Trophoblast cell (in vitro differentiated cells and primary cell): ENCODE data around the gene IPCEF1.

ENCODE experiments used
- DNase-seq, 2 donors: peaks; one replicate each; pipeline ENCODE4 v3.0.0-alpha.2; 2016
- H2AFZ ChIP-seq: 2 replicates; pipeline ENCODE4 v1.6.1; 2013; ENCODE audit warnings: low read length, moderate library complexity, mild to moderate bottlenecking; ENCODE audit not compliant: insufficient read depth, poor library complexity
- H2AK5ac ChIP-seq: 2 replicates; pipeline ENCODE4 v1.6.1; 2013; ENCODE audit warnings: mild to moderate bottlenecking, low read length
- H2BK120ac ChIP-seq: 2 replicates; pipeline ENCODE4 v1.6.1; 2013; ENCODE audit warnings: low read length, mild to moderate bottlenecking, moderate library complexity; ENCODE audit not compliant: insufficient read depth, poor library complexity
- H2BK12ac ChIP-seq: 2 replicates; pipeline ENCODE4 v1.6.1; 2013; ENCODE audit warnings: mild to moderate bottlenecking, low read length, moderate library complexity
- H2BK5ac ChIP-seq: 2 replicates; pipeline ENCODE4 v1.6.1; 2013; ENCODE audit warnings: low read length, low read depth, moderate library complexity, mild to moderate bottlenecking; ENCODE audit not compliant: poor library complexity
- H3K14ac ChIP-seq: 2 replicates; pipeline ENCODE4 v1.6.1; 2013; ENCODE audit warnings: mild to moderate bottlenecking, low read length
- H3K18ac ChIP-seq: 2 replicates; pipeline ENCODE4 v1.6.1; 2013; ENCODE audit warnings: mild to moderate bottlenecking, low read length
- H3K23ac ChIP-seq: 2 replicates; pipeline ENCODE4 v1.6.1; 2013; ENCODE audit warnings: low read length
- H3K27ac ChIP-seq: 2 replicates; pipeline ENCODE4 v1.5.1; 2013; ENCODE audit warnings: low read depth, mild to moderate bottlenecking, inconsistent platforms, low read length, moderate library complexity
- H3K27me3 ChIP-seq: 2 replicates; pipeline ENCODE4 v1.6.1; 2013; ENCODE audit warnings: inconsistent platforms, mild to moderate bottlenecking, low read length, moderate library complexity; ENCODE audit not compliant: insufficient read depth
- H3K36me3 ChIP-seq, 2 experiments: 1 replicate in 1 of 2; 2 replicates in 1 of 2; pipeline ENCODE4 v1.6.1; 2013; ENCODE audit warnings: low read length in 2 of 2, mild to moderate bottlenecking in 2 of 2, moderate library complexity in 1 of 2; ENCODE audit not compliant: insufficient read depth in 2 of 2, control insufficient read depth in 1 of 2
- H3K4ac ChIP-seq: 2 replicates; pipeline ENCODE4 v1.6.1; 2013; ENCODE audit warnings: low read depth, mild to moderate bottlenecking, low read length, moderate library complexity
- H3K4me1 ChIP-seq, 2 experiments: 1 replicate in 1 of 2; 2 replicates in 1 of 2; pipeline ENCODE4 v1.6.1; 2013; ENCODE audit warnings: low read length in 2 of 2, mild to moderate bottlenecking in 2 of 2, moderate library complexity in 1 of 2; ENCODE audit not compliant: insufficient read depth in 2 of 2, control insufficient read depth in 1 of 2
- H3K4me2 ChIP-seq: 2 replicates; pipeline ENCODE4 v1.6.1; 2013; ENCODE audit warnings: inconsistent platforms, mild to moderate bottlenecking, low read length, moderate library complexity
- H3K4me3 ChIP-seq: 2 replicates; pipeline ENCODE4 v1.5.1; 2013; ENCODE audit warnings: mild to moderate bottlenecking, low read depth, low read length, inconsistent platforms
- H3K79me1 ChIP-seq: one replicate; pipeline ENCODE4 v1.6.1; 2013; ENCODE audit warnings: low read length
- H3K79me2 ChIP-seq: 2 replicates; pipeline ENCODE4 v1.6.1; 2013; ENCODE audit warnings: low read length, mild to moderate bottlenecking; ENCODE audit not compliant: control insufficient read depth, insufficient read depth, poor library complexity
- H3K9ac ChIP-seq: 2 replicates; pipeline ENCODE4 v1.6.1; 2013; ENCODE audit warnings: mild to moderate bottlenecking, low read length
- H3K9me3 ChIP-seq: 2 replicates; pipeline ENCODE4 v1.6.1; 2013; ENCODE audit warnings: low read depth, mild to moderate bottlenecking, control low read depth, inconsistent platforms, low read length; ENCODE audit not compliant: insufficient read depth
- H4K12ac ChIP-seq: 2 replicates; pipeline ENCODE4 v1.6.1; 2013; ENCODE audit warnings: low read depth, mild to moderate bottlenecking, low read length, moderate library complexity
- H4K8ac ChIP-seq: 2 replicates; pipeline ENCODE4 v1.6.1; 2013; ENCODE audit warnings: low read depth, mild to moderate bottlenecking, low read length, moderate library complexity
- H4K91ac ChIP-seq: one replicate; pipeline ENCODE4 v1.6.1; 2013; ENCODE audit warnings: low read depth, mild to moderate bottlenecking, low read length, moderate library complexity
- WGBS: extraction: QIAGEN DNeasy Blood & Tissue Kit; methylation state at CpG from one replicate; pipeline ENCODE4 v1.1.7; 2013; ENCODE audit warnings: missing lambda C conversion rate; ENCODE audit not compliant: insufficient read length, insufficient coverage; ENCODE audit errors: extremely low coverage; 5-methylcytosine and 5-hydroxymethylcytosine counted together

Gene IPCEF1

GRCh38 chr6:154159126-154159525 is 197.5 kb downstream of the IPCEF1 start:
- Histone ChIP-seq H3K23ac (no peak overlapping the region), H3K4me2 (no peak overlapping the region), H4K91ac (no peak overlapping the region), H3K4me3 (no peak overlapping the region), H3K27me3 (no peaks in the 10 kb centered on the region), H2AK5ac (no peak overlapping the region), H4K8ac (no peak overlapping the region), H3K79me1 (no peaks in the 10 kb centered on the region), H3K36me3 (no peaks in the 10 kb centered on the region), H3K9me3 (peaks cover 2% of the 10 kb centered on the region), H3K79me2 (no peaks in the 10 kb centered on the region), H3K14ac (no peak overlapping the region), H3K4me1 (no peaks in the 10 kb centered on the region), H2BK5ac (no peak overlapping the region), H3K27ac (no peak overlapping the region), H4K12ac (no peak overlapping the region), H3K4ac (no peak overlapping the region), H3K9ac (no peak overlapping the region), H2BK12ac (no peak overlapping the region), H2BK120ac (no peak overlapping the region), H2AFZ (no peak overlapping the region), H3K18ac (no peak overlapping the region)
- peak; percentile 58 to 84 for DNase-seq
- no CpG with 5 or more reads among the region's 2 CpGs for WGBS

GRCh38 chr6:154157706-154158105 is 198.9 kb downstream of the IPCEF1 start:
- H3K4me1 ChIP-seq, result no peaks in the 10 kb centered on the region
- H2BK5ac ChIP-seq, result no peak overlapping the region
- no peaks in the 10 kb centered on the region for H3K79me2 ChIP-seq
- no peaks in the 10 kb centered on the region for H3K9me3 ChIP-seq
- no peak overlapping the region for H2AK5ac ChIP-seq
- H3K4ac ChIP-seq, result no peak overlapping the region
- no peak overlapping the region for H3K9ac ChIP-seq
- no peak overlapping the region for H3K27ac ChIP-seq
- H3K4me2 ChIP-seq, result no peak overlapping the region
- DNase-seq, result peak; percentile 44 to 83
- H2AFZ ChIP-seq, result no peak overlapping the region
- no peak overlapping the region for H4K12ac ChIP-seq
- no peak overlapping the region for H3K4me3 ChIP-seq
- H3K79me1 ChIP-seq, result no peaks in the 10 kb centered on the region
- H4K91ac ChIP-seq, result no peak overlapping the region
- no peak overlapping the region for H2BK12ac ChIP-seq
- H3K14ac ChIP-seq, result no peak overlapping the region
- no peak overlapping the region for H3K18ac ChIP-seq
- no peaks in the 10 kb centered on the region for H3K27me3 ChIP-seq
- no peaks in the 10 kb centered on the region for H3K36me3 ChIP-seq
- H3K23ac ChIP-seq, result no peak overlapping the region
- H2BK120ac ChIP-seq, result no peak overlapping the region
- no peak overlapping the region for H4K8ac ChIP-seq

GRCh38 chr6:154157082-154157481 is 199.5 kb downstream of the IPCEF1 start:
- H4K8ac ChIP-seq, result no peak overlapping the region
- no peak overlapping the region for H2BK5ac ChIP-seq
- H2AK5ac ChIP-seq, result no peak overlapping the region
- no peak overlapping the region for H3K9ac ChIP-seq
- H3K79me2 ChIP-seq, result no peaks in the 10 kb centered on the region
- H3K9me3 ChIP-seq, result no peaks in the 10 kb centered on the region
- no peaks in the 10 kb centered on the region for H3K36me3 ChIP-seq
- no peak for DNase-seq
- H3K27ac ChIP-seq, result no peak overlapping the region
- H2BK12ac ChIP-seq, result no peak overlapping the region
- H3K79me1 ChIP-seq, result no peaks in the 10 kb centered on the region
- H3K4me1 ChIP-seq, result no peaks in the 10 kb centered on the region
- H3K14ac ChIP-seq, result no peak overlapping the region
- no CpG with 5 or more reads among the region's 4 CpGs for WGBS
- no peak overlapping the region for H3K4me3 ChIP-seq
- H4K91ac ChIP-seq, result no peak overlapping the region
- H3K23ac ChIP-seq, result no peak overlapping the region
- no peak overlapping the region for H4K12ac ChIP-seq
- no peaks in the 10 kb centered on the region for H3K27me3 ChIP-seq
- no peak overlapping the region for H3K4me2 ChIP-seq
- H2AFZ ChIP-seq, result no peak overlapping the region
- H3K18ac ChIP-seq, result no peak overlapping the region
- H2BK120ac ChIP-seq, result no peak overlapping the region
- H3K4ac ChIP-seq, result no peak overlapping the region

GRCh38 chr6:154156135-154156896 is 200.3 kb downstream of the IPCEF1 start:
- Histone ChIP-seq H4K12ac (no peak overlapping the region), H3K79me2 (no peaks in the 10 kb centered on the region), H3K27me3 (no peaks in the 10 kb centered on the region), H2BK5ac (no peak overlapping the region), H2AFZ (no peak overlapping the region), H3K27ac (no peak overlapping the region), H2BK120ac (no peak overlapping the region), H3K4me3 (no peak overlapping the region), H3K4me1 (no peaks in the 10 kb centered on the region), H4K8ac (no peak overlapping the region), H3K14ac (no peak overlapping the region), H3K23ac (no peak overlapping the region), H3K4ac (no peak overlapping the region), H2AK5ac (no peak overlapping the region), H3K4me2 (no peak overlapping the region), H3K9me3 (no peaks in the 10 kb centered on the region), H3K9ac (no peak overlapping the region), H4K91ac (no peak overlapping the region), H3K79me1 (no peaks in the 10 kb centered on the region), H2BK12ac (no peak overlapping the region), H3K18ac (no peak overlapping the region), H3K36me3 (no peaks in the 10 kb centered on the region)
- DNase-seq, result peak; percentile 21 to 61
- WGBS, result no CpG with 5 or more reads among the region's 11 CpGs
